Transverse colon (tissue), 4 donors: ENCODE results near the gene RAB8B.

ENCODE experiments used
- POLR2A ChIP-seq: fragments of 450-650 bp; IDR thresholded peaks from one replicate; pipeline ENCODE4 v1.6.1; 2016; ENCODE audit warnings: antibody characterized with exemption, mild to moderate bottlenecking, moderate library complexity
- POLR2AphosphoS5 ChIP-seq, 3 donors: sonication (generic); formaldehyde crosslinking; IDR thresholded peaks; one replicate each; pipeline ENCODE4 v1.6.1; 2016; ENCODE audit warnings: antibody characterized with exemption in 3 of 3
- TF ChIP-seq, protein P1 (sequence below), 5 experiments: fragments of 200-600 bp in 3 of 5; fragments of 450-650 bp in 2 of 5; sonication (generic) in 3 of 5; IDR thresholded peaks; 1 replicate in 2 of 5; 2 replicates in 3 of 5; pipeline ENCODE4 v1.5.1; 2016 to 2017; ENCODE audit warnings: antibody characterized with exemption in 5 of 5, inconsistent platforms in 3 of 5, mild to moderate bottlenecking in 2 of 5, moderate library complexity in 1 of 5

DNA sequence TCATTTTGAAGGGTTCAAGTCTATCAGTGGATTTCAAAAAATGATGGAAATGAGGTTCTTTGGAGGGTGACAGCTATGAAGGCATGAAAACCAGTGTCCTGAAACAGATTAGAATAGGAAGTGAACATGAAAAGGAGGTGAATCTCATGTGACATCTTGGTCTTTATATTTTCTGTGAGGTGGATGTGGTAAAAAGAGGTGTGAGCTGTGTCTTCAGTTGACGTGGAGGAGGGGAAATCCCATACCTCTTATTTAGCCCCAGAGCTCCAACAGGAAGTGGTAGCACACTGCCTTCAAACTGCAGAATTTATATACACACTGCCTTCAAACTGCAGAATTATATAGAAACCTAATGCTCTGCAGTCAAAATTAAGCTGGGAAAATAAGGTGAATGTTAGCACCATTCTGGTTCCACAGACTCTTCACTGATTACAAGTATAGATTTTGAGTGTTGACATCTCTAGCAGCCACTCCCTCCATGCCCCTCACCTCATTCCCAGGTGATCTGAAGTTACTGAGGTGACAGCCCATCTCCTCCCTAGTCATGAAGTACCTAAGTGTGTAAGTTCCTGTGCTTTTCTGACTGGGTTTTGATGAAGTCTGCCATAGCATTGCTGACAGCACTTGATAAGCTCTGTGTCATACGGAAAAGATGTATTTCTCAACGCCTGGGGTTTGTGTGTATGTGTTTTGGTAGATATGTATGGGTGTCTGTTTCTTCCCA is 2.7 kb downstream of the RAB8B start:
- TF ChIP-seq POLR2AphosphoS5 (IDR thresholded peaks at IDR 0.05) (peak in 1 of 3 donors; percentile 25), POLR2A (no peak)
- TF ChIP-seq, protein P1, sequence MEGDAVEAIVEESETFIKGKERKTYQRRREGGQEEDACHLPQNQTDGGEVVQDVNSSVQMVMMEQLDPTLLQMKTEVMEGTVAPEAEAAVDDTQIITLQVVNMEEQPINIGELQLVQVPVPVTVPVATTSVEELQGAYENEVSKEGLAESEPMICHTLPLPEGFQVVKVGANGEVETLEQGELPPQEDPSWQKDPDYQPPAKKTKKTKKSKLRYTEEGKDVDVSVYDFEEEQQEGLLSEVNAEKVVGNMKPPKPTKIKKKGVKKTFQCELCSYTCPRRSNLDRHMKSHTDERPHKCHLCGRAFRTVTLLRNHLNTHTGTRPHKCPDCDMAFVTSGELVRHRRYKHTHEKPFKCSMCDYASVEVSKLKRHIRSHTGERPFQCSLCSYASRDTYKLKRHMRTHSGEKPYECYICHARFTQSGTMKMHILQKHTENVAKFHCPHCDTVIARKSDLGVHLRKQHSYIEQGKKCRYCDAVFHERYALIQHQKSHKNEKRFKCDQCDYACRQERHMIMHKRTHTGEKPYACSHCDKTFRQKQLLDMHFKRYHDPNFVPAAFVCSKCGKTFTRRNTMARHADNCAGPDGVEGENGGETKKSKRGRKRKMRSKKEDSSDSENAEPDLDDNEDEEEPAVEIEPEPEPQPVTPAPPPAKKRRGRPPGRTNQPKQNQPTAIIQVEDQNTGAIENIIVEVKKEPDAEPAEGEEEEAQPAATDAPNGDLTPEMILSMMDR (IDR thresholded peaks at IDR 0.05), result no peak
